ENCODE measurements around the gene HSD17B12. TPM values are rescaled to one million over a fixed set of nuclear protein-coding genes. Genes with fewer than 3 reads are reported as not detected.

HSD17B12 gene
- polyA plus RNA-seq (85.0 to 129 TPM (median 105 TPM) in 3 replicates), polyA minus RNA-seq (87.1 to 111 TPM (median 90.0 TPM) in 3 replicates)
- polyA plus RNA-seq (2011; ENCODE audit: low read depth), result 105 TPM
- 47.6 and 89.2 TPM in 2 replicates for polyA plus RNA-seq (2011; cell fraction: cytosol; rRNA removed)
- polyA plus RNA-seq (2011; cell fraction: nucleus; rRNA removed), result 155 and 157 TPM in 2 replicates
- 71.8 and 94.1 TPM in 2 replicates for polyA plus RNA-seq (2012; ENCODE audit: low replicate concordance)
- polyA minus RNA-seq (2011; cell fraction: cytosol; rRNA and poly(A)+ RNA removed), result 119 TPM
- polyA minus RNA-seq (2011; cell fraction: nucleus; rRNA and poly(A)+ RNA removed), result 178 and 283 TPM in 2 replicates

DNA sequence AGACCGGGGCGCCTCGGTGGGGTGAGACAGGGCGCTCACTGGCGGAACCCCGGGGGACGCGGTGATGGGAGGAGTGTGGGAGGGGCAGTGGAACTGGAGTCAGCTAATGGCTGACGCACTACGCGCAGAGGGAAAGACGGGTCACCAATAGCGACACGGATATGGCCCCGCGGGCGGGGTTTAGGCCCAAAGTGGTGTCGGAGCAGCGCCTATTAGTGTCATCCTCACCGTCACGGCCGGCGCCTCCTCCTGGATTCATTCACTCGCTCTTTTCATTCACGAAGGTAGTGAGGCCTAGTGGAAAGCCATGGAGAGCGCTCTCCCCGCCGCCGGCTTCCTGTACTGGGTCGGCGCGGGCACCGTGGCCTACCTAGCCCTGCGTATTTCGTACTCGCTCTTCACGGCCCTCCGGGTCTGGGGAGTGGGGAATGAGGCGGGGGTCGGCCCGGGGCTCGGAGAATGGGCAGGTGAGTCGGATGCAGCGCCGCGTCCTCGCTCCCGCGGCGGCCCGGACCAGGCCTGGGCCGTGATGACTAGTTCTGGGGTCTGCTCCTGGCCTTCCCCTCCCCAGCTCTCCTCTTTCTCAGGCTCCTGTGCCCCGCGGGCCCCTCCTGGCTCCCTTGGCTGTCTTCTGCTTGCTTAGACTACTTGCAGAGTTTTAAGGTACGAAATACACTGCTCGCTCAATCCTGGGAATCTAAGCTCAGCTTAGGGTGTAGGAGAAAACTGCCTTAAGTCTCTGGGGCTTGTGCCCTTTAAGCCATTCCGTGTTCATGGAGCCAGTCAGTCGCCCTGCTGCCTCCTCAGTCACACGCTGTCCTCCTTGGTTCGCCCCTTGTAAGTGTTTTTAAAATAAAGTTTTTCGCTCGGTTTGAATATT, at the start of gene HSD17B12:
HSD17B12 (plus strand) TSS at position 218 of the 880 bp plus-strand sequence; CDS start at position 308, 90 bp downstream.
- no peaks in the 10 kb centered on the region for H3K9me1 ChIP-seq (ENCODE audit: control insufficient read depth, extremely low read depth, insufficient read depth, low read length)
- peak within 1 kb of the TSS; percentile 97 for H3K4me2 ChIP-seq (ENCODE audit: control insufficient read depth, extremely low read depth, insufficient read depth, low read depth, low read length)
- no peaks in the 10 kb centered on the region for H3K9me3 ChIP-seq (ENCODE audit: control insufficient read depth, low read depth, low read length)
- peaks cover 22% of the 10 kb centered on the region for H3K4me1 ChIP-seq (ENCODE audit: control insufficient read depth, extremely low read depth, insufficient read depth, low read length)
- FAIRE-seq, result peak; percentile 83
- dilution Hi-C loops (cut with MboI; ENCODE audit: extremely low pct_ligation_motif_present, low sequenced_read_pairs), result no loop called here
- H2AFZ ChIP-seq (ENCODE audit: control insufficient read depth, low read length), result peak within 1 kb of the TSS; percentile 77
- no peaks in the 10 kb centered on the region for H3K27me3 ChIP-seq (ENCODE audit: control insufficient read depth, extremely low read depth, insufficient read depth, low read length)
- H3K9ac ChIP-seq (ENCODE audit: control insufficient read depth, extremely low read depth, insufficient read depth, low read length), result peak within 1 kb of the TSS; percentile 94
- TF ChIP-seq EZH2 (IDR thresholded peaks at IDR 0.05; ENCODE audit: low read length), result no peak
- no peak for TF ChIP-seq CTCF (optimal IDR thresholded peaks at IDR 0.05 in 1 of 3, IDR thresholded peaks at IDR 0.05 in 1 of 3, conservative IDR thresholded peaks at IDR 0.05 in 1 of 3; ENCODE audit: extremely low read depth in 1 of 3, insufficient read depth in 2 of 3, low read length in 3 of 3)
- peaks cover 0 to 3% of the 10 kb centered on the region in 2 experiments for H3K36me3 ChIP-seq (ENCODE audit: control insufficient read depth in 2 of 2, extremely low read depth in 1 of 2, insufficient read depth in 2 of 2, low read length in 2 of 2)
- peak; percentile 83 for DNase-seq (ENCODE audit: low read depth, low spot score)
- H4K20me1 ChIP-seq (ENCODE audit: control insufficient read depth, extremely low read depth, insufficient read depth, low read length), result no peaks in the 10 kb centered on the region
- H3K79me2 ChIP-seq (ENCODE audit: control insufficient read depth, insufficient read depth, low read length), result peaks cover 48% of the 10 kb centered on the region
- H3K4me3 ChIP-seq (ENCODE audit: control insufficient read depth in 2 of 3, extremely low read depth in 1 of 3, insufficient read depth in 2 of 3, low read depth in 1 of 3, low read length in 3 of 3), result peak within 1 kb of the TSS; percentile 83 to 88 (median 88)
- H3K27ac ChIP-seq (ENCODE audit: control insufficient read depth, insufficient read depth, low read length), result peak within 1 kb of the TSS; percentile 98

DNA sequence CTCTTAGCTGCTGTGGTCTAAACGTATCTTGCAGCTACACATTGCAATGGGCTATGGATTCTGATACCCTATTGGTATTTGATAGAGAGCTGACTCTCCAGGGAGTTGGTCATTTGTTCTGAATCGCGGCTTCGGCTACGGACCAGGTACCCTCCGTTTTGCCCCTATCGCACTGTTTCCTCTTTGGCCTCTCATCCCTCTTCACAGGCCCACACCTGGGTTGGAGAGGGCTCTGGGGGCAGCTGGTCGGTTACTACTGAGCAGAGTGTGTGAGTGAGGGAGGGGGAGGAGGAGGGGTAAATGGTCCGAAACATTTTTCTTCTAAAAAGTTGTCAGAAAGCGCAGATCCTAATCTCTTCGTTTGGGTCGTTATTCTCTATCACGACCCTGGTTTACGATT, 48.8 kb upstream of the HSD17B12 start:
- no peak overlapping the region for H3K9ac ChIP-seq (ENCODE audit: control insufficient read depth, extremely low read depth, insufficient read depth, low read length)
- H3K9me3 ChIP-seq (ENCODE audit: control insufficient read depth, low read depth, low read length), result no peaks in the 10 kb centered on the region
- H3K4me2 ChIP-seq (ENCODE audit: control insufficient read depth, extremely low read depth, insufficient read depth, low read depth, low read length), result no peak overlapping the region
- H3K9me1 ChIP-seq (ENCODE audit: control insufficient read depth, extremely low read depth, insufficient read depth, low read length), result no peaks in the 10 kb centered on the region
- no peak overlapping the region for H3K4me3 ChIP-seq (ENCODE audit: control insufficient read depth in 2 of 3, extremely low read depth in 1 of 3, insufficient read depth in 2 of 3, low read depth in 1 of 3, low read length in 3 of 3)
- H4K20me1 ChIP-seq (ENCODE audit: control insufficient read depth, extremely low read depth, insufficient read depth, low read length), result no peaks in the 10 kb centered on the region
- no peak for FAIRE-seq
- no peaks in the 10 kb centered on the region for H3K36me3 ChIP-seq (ENCODE audit: control insufficient read depth in 2 of 2, extremely low read depth in 1 of 2, insufficient read depth in 2 of 2, low read length in 2 of 2)
- peaks cover 15% of the 10 kb centered on the region for H3K27me3 ChIP-seq (ENCODE audit: control insufficient read depth, extremely low read depth, insufficient read depth, low read length)
- no peak overlapping the region for H3K27ac ChIP-seq (ENCODE audit: control insufficient read depth, insufficient read depth, low read length)
- no peak for DNase-seq (ENCODE audit: low read depth, low spot score)
- H2AFZ ChIP-seq (ENCODE audit: control insufficient read depth, low read length), result peak overlapping the region; percentile 5
- H3K4me1 ChIP-seq (ENCODE audit: control insufficient read depth, extremely low read depth, insufficient read depth, low read length), result no peaks in the 10 kb centered on the region
- no peaks in the 10 kb centered on the region for H3K79me2 ChIP-seq (ENCODE audit: control insufficient read depth, insufficient read depth, low read length)
- TF ChIP-seq EZH2 (IDR thresholded peaks at IDR 0.05; ENCODE audit: low read length) (no peak), CTCF (optimal IDR thresholded peaks at IDR 0.05 in 1 of 3, IDR thresholded peaks at IDR 0.05 in 1 of 3, conservative IDR thresholded peaks at IDR 0.05 in 1 of 3; ENCODE audit: extremely low read depth in 1 of 3, insufficient read depth in 2 of 3, low read length in 3 of 3) (no peak)
- dilution Hi-C loops (cut with MboI; ENCODE audit: extremely low pct_ligation_motif_present, low sequenced_read_pairs), result no loop called here

Measured in keratinocyte (primary cell).